AG08396 (cell line): ENCODE data around the gene SRPK1.
A peak's percentile ranks its signal among the peaks of the same experiment; 100 is the strongest.

Source experiments
- DNase-seq: peaks from one replicate; pipeline ENCODE4 v3.0.0; 2012; ENCODE audit warnings: low spot score, mixed read lengths

SRPK1 gene

GRCh38 chr6:35817515-35817914, 103.4 kb downstream of the SRPK1 start:
- DNase-seq, result no peak

- DNase-seq, result no peak
Measured at GRCh38 chr6:35811699-35811995, 109.3 kb downstream of the SRPK1 start.

GRCh38 chr6:35810971-35811698, 109.8 kb downstream of the SRPK1 start:
- DNase-seq, result peak; percentile 22

- no peak for DNase-seq
Measured at GRCh38 chr6:35809809-35810208, 111.1 kb downstream of the SRPK1 start.

- no peak for DNase-seq
Measured at GRCh38 chr6:35808688-35809087, 112.2 kb downstream of the SRPK1 start.

GRCh38 chr6:35804996-35805736, 115.7 kb downstream of the SRPK1 start, which contains the start of gene LHFPL5:
TSS of gene LHFPL5 (plus strand) at chr6:35805352. CDS start at chr6:35805671, 319 bp downstream.
- peak; percentile 86 for DNase-seq

- no peak for DNase-seq
Measured at GRCh38 chr6:35801148-35801547, 119.8 kb downstream of the SRPK1 start.

GRCh38 chr6:35798706-35799105, 122.2 kb downstream of the SRPK1 start:
- DNase-seq, result no peak

- DNase-seq, result no peak
Measured at GRCh38 chr6:35797837-35798526, 122.9 kb downstream of the SRPK1 start.

GRCh38 chr6:35796236-35796635, 124.7 kb downstream of the SRPK1 start:
- DNase-seq, result no peak

GRCh38 chr6:35795453-35796071, 125.3 kb downstream of the SRPK1 start:
- DNase-seq, result no peak

- no peak for DNase-seq
Measured at GRCh38 chr6:35794536-35795452, 126.1 kb downstream of the SRPK1 start.

- no peak for DNase-seq
Measured at GRCh38 chr6:35790683-35791082, 130.2 kb downstream of the SRPK1 start.

- DNase-seq, result no peak
Measured at GRCh38 chr6:35788423-35788982, 132.4 kb downstream of the SRPK1 start.

GRCh38 chr6:35787266-35788218, 133.4 kb downstream of the SRPK1 start:
- DNase-seq, result no peak

- DNase-seq, result no peak
Measured at GRCh38 chr6:35786810-35787209, 134.1 kb downstream of the SRPK1 start.

GRCh38 chr6:35786272-35786671, 134.6 kb downstream of the SRPK1 start:
- no peak for DNase-seq

GRCh38 chr6:35784200-35784599, 136.7 kb downstream of the SRPK1 start:
- no peak for DNase-seq
